Parathyroid adenoma (tissue), 2 donors: ENCODE results near the gene IGFL1.
A peak's percentile ranks its signal among the peaks of the same experiment; 100 is the strongest.

ENCODE experiments used
- H2AFZ ChIP-seq: fragments of 300-600 bp; sonication (generic); one replicate; pipeline ENCODE4 v1.7.0; 2017; ENCODE audit warnings: antibody characterized with exemption, mild to moderate bottlenecking
- H3K27ac ChIP-seq: fragments of 300-600 bp; sonication (generic); one replicate; pipeline ENCODE4 v1.7.0; 2017
- H3K27me3 ChIP-seq: fragments of 300-600 bp; sonication (generic); one replicate; pipeline ENCODE4 v1.7.0; 2017; ENCODE audit warnings: low read length; ENCODE audit not compliant: control insufficient read depth, insufficient read depth
- H3K36me3 ChIP-seq: fragments of 300-600 bp; sonication (generic); one replicate; pipeline ENCODE4 v1.7.0; 2017; ENCODE audit warnings: low read length; ENCODE audit not compliant: control insufficient read depth, insufficient read depth
- H3K4me1 ChIP-seq: fragments of 300-600 bp; sonication (generic); one replicate; pipeline ENCODE4 v1.7.0; 2017; ENCODE audit warnings: control low read depth
- H3K4me2 ChIP-seq: fragments of 300-600 bp; sonication (generic); one replicate; pipeline ENCODE4 v1.7.0; 2017; ENCODE audit warnings: low read length
- H3K4me3 ChIP-seq: fragments of 300-600 bp; sonication (generic); one replicate; pipeline ENCODE4 v1.7.0; 2017; ENCODE audit warnings: low read depth, low read length
- H3K79me2 ChIP-seq: fragments of 300-600 bp; sonication (generic); one replicate; pipeline ENCODE4 v1.7.0; 2017; ENCODE audit warnings: control low read depth
- H3K9ac ChIP-seq: fragments of 300-600 bp; sonication (generic); one replicate; pipeline ENCODE4 v1.7.0; 2017; ENCODE audit warnings: mild to moderate bottlenecking
- H3K9me3 ChIP-seq: fragments of 300-600 bp; sonication (generic); one replicate; pipeline ENCODE4 v1.7.0; 2017; ENCODE audit warnings: low read length; ENCODE audit not compliant: control insufficient read depth
- TF ChIP-seq, protein P1 (sequence below): fragments of 300-600 bp; sonication (generic); IDR thresholded peaks from one replicate; pipeline ENCODE4 v1.7.0; 2017; ENCODE audit warnings: antibody characterized with exemption, mild to moderate bottlenecking
- donor health status: primary hyperparathyroidism.

Gene IGFL1

DNA sequence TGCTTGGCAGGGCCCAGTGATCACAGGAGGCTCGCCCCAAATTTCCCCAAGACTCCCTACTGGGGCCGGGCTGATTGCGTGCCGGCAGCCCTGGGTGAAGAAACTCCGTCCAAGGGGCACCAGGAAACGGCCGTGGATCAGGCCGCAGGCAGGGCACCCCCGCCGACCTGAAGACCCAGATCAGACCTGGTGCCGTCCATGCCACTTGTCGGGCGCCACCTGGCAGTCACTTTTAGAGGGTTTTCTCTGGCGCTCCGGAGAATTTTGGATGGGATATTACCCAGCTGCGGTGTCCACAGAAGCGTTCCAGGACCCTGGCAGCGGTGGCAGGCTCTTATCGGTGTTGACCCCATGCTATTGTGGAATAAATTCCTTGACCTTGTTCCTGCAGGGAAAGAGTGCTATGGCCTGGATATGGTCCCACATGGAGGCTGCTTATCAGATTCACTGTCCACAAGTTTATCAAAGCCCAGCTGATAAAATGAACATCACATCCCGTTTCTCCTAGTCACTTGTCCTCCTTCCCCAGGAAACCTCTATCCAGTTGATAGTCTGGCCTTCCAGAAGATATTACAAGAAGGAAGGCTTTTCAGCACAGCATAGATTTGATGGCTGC lies 43.3 kb upstream of the IGFL1 start:
- no peak overlapping the region for H2AFZ ChIP-seq
- H3K9ac ChIP-seq, result no peak overlapping the region
- H3K4me1 ChIP-seq, result no peaks in the 10 kb centered on the region
- no peak overlapping the region for H3K4me2 ChIP-seq
- H3K79me2 ChIP-seq, result no peaks in the 10 kb centered on the region
- no peaks in the 10 kb centered on the region for H3K9me3 ChIP-seq
- TF ChIP-seq, protein P1, sequence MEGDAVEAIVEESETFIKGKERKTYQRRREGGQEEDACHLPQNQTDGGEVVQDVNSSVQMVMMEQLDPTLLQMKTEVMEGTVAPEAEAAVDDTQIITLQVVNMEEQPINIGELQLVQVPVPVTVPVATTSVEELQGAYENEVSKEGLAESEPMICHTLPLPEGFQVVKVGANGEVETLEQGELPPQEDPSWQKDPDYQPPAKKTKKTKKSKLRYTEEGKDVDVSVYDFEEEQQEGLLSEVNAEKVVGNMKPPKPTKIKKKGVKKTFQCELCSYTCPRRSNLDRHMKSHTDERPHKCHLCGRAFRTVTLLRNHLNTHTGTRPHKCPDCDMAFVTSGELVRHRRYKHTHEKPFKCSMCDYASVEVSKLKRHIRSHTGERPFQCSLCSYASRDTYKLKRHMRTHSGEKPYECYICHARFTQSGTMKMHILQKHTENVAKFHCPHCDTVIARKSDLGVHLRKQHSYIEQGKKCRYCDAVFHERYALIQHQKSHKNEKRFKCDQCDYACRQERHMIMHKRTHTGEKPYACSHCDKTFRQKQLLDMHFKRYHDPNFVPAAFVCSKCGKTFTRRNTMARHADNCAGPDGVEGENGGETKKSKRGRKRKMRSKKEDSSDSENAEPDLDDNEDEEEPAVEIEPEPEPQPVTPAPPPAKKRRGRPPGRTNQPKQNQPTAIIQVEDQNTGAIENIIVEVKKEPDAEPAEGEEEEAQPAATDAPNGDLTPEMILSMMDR, result no peak
- no peak overlapping the region for H3K27ac ChIP-seq
- H3K27me3 ChIP-seq, result no peaks in the 10 kb centered on the region
- H3K4me3 ChIP-seq, result no peak overlapping the region
- no peaks in the 10 kb centered on the region for H3K36me3 ChIP-seq

DNA sequence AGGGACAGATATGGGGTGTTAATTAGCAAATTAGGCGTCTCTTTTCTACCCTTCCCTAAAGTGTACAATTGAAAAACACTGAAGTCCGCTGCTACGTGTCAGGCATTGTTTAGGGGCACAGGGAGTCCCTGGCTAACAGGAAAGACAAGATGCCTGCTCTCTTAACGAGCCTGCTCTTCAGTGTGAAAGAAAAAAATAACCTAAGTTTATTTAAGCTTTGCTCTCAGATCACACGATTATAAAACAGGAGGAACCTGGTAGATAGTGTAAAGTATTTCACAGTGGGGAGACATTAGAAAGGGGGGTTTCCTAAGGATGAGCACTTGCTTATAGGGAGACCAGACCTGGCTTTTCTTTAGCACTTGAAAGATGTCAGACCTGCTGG lies 42.8 kb upstream of the IGFL1 start:
- no peaks in the 10 kb centered on the region for H3K9me3 ChIP-seq

DNA sequence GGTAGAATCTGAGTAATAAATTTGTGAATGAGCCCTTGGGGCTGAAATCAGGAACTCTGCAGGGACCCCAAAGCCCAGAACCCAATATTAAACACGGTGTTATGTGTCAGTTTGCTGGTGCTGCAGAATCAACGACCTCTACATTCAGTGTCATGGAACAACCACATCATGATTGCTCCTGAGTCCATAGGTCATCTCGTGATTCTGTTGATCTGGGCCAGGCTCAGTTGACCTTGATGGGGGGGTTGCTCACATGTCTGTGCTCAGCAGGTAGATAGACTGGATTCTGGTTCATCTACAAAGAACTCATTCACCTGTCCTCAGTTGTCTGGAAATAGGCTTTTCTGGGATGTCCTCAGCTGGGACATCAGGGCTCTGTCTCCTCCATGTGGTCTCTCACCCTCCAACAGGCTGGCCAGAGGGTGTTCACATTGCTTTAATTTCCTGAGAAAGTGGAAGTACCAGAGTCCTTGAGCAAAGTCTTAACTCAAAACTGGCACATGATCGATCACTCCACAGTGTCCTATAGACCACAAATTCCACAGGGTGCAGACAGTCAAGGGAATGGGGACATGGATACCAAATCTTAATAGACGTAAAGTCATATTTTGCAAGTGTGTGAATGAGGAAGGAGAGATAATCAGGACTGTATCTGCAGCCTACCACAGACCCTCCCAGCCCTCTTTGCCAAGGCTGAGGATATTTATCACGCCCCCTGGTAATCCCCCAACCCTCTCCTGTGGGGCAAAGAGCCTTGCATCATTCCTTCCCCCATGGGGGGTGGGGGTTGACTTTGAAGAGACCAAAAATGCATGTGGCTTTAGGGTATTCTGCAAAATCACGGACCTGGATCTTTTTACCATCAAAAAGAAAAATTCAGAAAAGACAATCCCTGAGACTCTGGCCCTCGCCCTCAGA lies 39.3 kb upstream of the IGFL1 start:
- TF ChIP-seq, protein P1, result no peak
- H3K36me3 ChIP-seq, result no peaks in the 10 kb centered on the region
- no peaks in the 10 kb centered on the region for H3K79me2 ChIP-seq
- H3K4me1 ChIP-seq, result peaks cover 9% of the 10 kb centered on the region
- no peaks in the 10 kb centered on the region for H3K9me3 ChIP-seq
- H3K27ac ChIP-seq, result no peak overlapping the region
- no peak overlapping the region for H3K9ac ChIP-seq
- no peak overlapping the region for H3K4me3 ChIP-seq
- H2AFZ ChIP-seq, result no peak overlapping the region
- H3K27me3 ChIP-seq, result no peaks in the 10 kb centered on the region
- no peak overlapping the region for H3K4me2 ChIP-seq

More for the DNA sequence above, 42.8 kb upstream of the IGFL1 start:
- Histone ChIP-seq H3K36me3 (no peaks in the 10 kb centered on the region), H3K27ac (no peak overlapping the region), H3K27me3 (no peaks in the 10 kb centered on the region), H3K4me1 (no peaks in the 10 kb centered on the region), H2AFZ (peak overlapping the region; percentile 29), H3K9ac (no peak overlapping the region), H3K4me3 (no peak overlapping the region), H3K4me2 (no peak overlapping the region), H3K79me2 (no peaks in the 10 kb centered on the region)
- TF ChIP-seq, protein P1, result no peak

DNA sequence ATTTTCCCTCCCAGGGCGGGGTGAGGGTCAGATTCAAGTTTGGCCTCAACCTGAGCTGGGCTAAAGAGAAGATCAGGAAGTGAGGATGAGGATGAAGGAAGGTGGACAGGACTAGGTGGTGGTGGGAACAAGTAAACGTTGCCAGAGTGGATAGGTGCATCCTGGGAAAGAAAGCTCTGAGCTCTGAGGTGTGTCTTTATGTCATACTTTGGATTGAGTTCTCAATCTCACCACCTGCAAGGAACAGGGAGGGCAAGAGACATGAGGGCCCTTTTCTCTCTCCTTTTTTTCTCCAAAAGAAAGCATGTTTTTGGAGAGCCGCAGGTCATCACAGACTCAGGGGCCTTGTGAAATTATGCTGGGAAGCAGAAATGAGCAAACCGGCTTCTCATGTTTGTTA lies 38.2 kb upstream of the IGFL1 start:
- H3K27ac ChIP-seq, result no peak overlapping the region

More for the DNA sequence above, 38.2 kb upstream of the IGFL1 start:
- Histone ChIP-seq H3K4me2 (no peak overlapping the region), H3K4me3 (no peak overlapping the region), H3K27me3 (no peaks in the 10 kb centered on the region), H3K9me3 (no peaks in the 10 kb centered on the region), H3K36me3 (no peaks in the 10 kb centered on the region), H2AFZ (no peak overlapping the region), H3K79me2 (no peaks in the 10 kb centered on the region), H3K4me1 (peaks cover 9% of the 10 kb centered on the region), H3K9ac (no peak overlapping the region)
- TF ChIP-seq, protein P1, result no peak
